Ovary (tissue), 3 donors: ENCODE measurements around the gene FPR1.

Source experiments
- CTCF ChIP-seq, 3 donors: fragments of 450-650 bp in 2 of 3; fragments of 200-600 bp in 1 of 3; IDR thresholded peaks; one replicate each; pipeline versions ENCODE4 v1.5.1 to v1.8.0; 2016 to 2022; ENCODE audit warnings: antibody characterized with exemption in 3 of 3, mild to moderate bottlenecking in 1 of 3
- POLR2A ChIP-seq: fragments of 450-650 bp; IDR thresholded peaks from one replicate; pipeline ENCODE4 v1.6.1; 2017; ENCODE audit warnings: antibody characterized with exemption, mild to moderate bottlenecking, moderate library complexity
- donor health status: DM: no; HTN: no; CAD: no.

GRCh38 chr19:51754109-51754508 lies 2.4 kb upstream of the FPR1 start:
- TF ChIP-seq CTCF (IDR thresholded peaks at IDR 0.05) = no peak
- no peak for TF ChIP-seq POLR2A
